ELF-1 (cell line): ENCODE results near the gene TNFRSF9.

Source experiments
- DNase-seq: peaks from one replicate; pipeline ENCODE4 v3.0.0-alpha.2; 2016; ENCODE audit warnings: low read depth, low spot score

TNFRSF9 gene

DNA sequence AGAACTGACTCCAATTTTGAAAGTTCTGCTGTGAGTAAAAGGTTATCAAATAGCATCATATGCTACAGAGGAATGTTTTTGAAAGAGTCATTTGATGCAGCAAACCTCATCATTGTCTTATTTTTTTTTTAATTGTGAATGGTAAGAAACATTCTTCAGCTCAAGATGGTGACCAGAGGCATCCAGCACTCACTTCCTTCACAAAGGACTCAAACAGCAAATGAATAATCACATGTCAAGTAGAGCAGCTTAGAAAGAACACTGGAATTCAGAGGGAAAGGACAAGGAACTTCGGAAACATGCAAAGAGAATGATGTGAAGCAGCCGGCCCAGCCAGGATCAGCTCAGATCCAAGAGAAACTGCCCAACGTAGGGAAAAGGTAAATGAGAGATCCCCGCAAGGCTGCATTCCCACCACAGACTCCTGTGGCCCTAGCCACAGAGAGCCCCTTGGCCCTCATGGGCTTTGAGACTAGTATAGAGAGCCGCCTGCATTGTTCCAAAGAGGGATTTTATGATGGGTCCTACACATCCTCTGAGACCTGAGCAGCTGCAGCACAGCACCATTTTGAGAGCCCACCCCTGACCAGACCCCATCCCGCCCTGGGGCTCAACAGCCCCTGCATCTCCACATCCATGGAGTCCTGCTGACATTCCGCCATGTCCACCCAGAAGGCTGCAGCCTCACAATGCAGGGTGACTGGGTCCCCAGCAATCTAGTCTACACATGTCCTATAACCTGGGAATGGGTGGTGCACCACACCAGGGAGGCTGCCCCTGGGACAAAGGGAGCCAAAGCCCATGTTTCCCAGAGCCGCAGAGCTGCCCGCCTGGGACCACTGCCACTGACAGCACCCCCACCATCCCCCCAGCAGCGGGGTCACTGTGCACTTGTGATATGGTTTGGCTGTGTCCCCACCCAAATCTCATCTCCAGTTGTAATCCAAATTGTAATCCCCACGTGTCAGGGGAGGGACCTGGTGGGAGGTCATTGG, 66.5 kb downstream of the TNFRSF9 start:
- no peak for DNase-seq

DNA sequence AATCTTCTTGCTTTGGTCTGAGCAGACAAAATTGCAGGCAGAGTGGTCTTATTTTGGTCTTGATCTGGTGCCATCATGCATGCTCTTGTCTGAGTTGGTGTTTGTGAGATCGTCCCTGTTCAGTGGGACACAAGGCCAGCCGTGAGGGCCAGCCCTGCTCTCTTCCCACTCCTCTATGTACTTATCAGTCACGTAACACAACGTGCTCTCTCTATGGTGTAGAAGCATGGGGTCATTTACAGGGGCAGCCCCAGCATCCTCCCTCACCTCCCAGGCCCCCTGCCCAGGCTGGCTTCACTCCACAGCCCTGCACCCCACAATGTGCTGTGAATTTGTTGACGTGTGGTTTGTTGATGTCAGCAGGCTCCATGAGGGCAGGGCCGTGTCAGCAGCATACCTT, 69.5 kb downstream of the TNFRSF9 start:
- no peak for DNase-seq

DNA sequence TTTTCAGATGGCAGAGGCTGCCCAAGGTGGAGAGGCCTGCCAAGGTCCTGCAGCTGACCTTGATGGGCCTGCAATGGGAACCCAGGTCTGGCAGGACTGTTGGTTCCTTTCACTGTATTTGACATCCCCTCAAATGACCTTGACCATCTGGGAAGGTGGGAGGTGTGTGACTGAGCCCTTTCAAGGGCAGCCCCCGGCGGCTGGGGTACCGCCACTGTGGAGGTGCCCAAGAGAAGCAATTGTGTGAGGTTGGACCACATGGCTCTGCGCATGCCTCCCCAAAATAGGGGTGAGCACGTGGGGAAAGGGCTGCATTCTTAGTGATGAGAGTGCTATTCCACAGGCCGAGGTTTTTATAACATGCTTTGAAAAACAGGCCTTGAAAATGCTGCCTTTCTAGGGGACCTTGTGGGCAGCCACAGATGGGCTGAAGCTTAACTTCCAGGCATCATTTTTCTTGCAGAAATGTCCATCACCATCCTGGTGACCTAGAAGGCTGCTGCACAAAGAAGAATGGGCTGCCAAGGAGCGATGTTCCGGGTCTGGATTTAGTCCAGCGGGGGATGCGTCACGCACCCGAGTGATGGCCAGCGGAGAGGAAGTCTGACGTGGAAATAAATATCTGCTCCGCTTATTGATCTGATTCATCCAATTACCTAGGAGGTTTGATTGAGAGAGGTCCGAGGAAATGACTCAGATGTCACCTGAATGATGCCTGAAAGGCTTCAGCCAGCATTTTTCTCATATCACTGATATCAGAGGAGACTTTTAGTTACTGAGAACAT, 71.3 kb downstream of the TNFRSF9 start:
- DNase-seq, result no peak

DNA sequence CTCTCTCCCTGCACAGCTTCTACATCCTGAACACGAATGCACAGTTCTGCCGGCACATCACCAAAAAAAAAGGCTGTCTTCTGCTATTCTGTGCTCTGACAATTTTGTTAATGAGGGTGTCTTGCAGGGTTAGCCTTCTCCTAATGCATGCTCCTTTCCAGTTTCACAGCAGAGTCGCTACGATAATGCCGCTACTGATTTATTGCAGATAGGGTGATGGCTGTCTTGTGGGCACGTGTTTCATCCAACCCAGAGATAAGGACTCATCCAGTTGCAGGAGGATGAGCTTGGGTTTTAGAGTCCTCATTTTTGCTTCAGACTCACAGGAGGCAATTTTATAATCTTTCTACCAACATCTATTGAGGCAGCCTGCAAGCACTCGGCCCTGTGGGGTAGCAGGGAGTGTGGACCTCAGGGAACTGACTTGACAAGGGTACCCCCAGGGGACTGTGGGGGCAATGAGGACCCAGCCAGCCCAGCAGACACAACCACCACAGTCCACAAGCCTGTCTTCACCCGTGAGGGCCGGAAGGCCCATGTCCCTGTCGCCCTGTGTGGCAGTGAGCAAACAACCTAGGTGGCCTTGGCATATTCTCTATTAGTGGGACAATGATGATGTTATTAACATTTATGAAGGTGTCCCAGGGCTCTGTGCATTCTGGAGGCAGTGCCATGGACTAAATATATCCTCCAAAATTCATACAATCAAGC, 72.4 kb downstream of the TNFRSF9 start:
- no peak for DNase-seq

DNA sequence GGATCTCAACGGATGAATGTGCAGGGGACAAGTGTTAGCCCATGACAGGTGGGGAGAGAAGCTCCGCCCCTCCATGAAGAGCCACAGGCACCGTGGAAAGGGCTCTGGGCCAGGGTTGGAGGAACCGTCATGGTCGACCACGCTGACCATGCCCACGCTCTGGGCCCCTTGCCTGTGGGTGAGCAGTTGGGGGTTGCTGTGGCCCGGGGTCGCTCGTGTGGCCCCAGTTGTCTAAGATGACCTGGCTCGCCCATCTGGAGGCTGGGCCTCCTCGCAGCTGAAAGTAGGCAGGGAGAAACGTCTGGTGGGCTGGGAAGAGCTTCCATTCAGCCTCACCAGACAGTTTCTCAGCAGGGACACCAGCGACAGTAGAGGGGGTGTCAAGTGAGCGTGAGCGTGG, 74.7 kb downstream of the TNFRSF9 start:
- DNase-seq, result no peak
